HG03039 (cell line): ENCODE data around the gene SUPT16H.
A peak's percentile ranks its signal among the peaks of the same experiment; 100 is the strongest.

Experiments used
- ATAC-seq: cut with Tn5 transposase; IDR thresholded peaks from one replicate; pipeline ENCODE4 v1.9.1; 2021; ENCODE audit warnings: mild to moderate bottlenecking, moderate library complexity; ENCODE audit not compliant: unreplicated experiment

Gene SUPT16H

DNA sequence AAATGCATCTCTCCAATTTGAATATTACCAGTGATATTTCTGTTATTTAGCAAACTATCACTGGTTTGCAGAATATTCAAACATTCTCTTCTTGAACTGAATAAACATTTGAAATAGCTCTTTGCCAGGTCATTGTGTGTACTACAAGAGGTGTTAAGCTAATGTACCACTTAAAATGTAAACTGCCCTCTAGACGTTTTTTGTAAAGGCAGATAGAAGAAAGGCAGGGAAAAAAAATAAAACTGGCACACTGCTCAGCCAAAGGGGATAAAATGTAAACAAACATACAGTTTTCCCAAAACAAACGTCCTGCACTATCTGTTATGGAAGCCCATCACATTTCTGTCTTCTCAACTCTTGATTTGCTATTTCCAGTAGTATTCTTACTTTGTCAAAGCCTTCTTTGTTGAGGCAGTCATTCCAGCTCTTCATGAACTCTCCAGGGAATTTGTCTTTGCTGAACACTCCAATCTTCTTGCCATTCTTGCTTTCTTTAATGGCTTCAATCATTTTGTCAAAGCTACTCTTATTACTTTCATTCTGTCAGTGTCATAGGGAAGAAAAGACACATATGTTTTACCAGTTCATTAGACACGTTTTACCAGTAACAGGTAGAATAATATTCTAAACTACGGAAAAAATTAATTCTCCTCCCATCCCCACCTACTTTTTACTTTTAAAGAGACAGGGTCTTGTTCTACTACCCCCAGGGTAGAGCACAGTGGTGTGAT is 13.7 kb downstream of the SUPT16H start:
- ATAC-seq: no peak

DNA sequence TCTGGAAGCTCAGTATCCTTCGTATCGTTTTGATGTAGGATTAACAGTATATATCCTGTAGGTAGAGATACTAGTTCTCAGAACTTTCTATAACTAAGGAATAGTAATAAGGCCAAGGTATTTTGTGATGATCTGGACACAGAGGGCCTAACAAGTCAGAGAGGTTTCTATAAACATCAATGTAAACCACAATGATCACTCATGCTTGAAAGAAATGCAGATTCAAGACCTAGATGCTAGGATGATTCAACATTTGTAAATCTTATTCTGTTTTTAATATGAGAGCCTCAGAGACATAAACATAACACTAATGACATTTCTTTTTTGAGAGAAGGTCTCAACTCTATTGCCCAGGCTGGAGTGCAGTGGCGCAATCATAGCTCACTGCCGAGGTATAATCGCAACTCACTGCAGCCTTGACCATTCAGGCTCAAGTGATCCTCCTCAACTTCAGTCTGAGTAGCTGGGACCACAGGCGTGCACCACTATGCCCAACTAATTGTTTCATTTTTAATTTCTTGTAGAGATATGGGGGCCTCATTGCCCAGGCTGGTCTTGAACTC is 16.2 kb downstream of the SUPT16H start:
- ATAC-seq: no peak

DNA sequence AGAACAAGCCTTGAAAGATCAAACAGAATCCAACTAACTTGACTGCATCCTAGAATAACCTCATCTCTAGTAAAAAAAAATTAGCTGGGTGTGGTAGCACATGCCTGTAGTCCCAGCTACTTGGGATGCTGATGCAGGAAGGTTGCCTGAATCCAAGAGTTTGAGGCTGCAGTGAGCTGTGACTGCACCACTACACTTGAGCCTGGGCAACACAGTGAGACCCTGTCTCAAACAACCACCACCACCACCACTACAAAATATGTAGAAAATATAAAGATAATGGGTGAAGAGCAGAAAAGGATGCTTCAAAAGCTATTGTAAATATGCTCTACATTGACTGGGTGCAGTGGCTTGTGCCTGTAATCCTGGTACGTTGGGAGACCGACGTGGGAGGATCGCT is 27.3 kb downstream of the SUPT16H start:
- ATAC-seq: no peak

DNA sequence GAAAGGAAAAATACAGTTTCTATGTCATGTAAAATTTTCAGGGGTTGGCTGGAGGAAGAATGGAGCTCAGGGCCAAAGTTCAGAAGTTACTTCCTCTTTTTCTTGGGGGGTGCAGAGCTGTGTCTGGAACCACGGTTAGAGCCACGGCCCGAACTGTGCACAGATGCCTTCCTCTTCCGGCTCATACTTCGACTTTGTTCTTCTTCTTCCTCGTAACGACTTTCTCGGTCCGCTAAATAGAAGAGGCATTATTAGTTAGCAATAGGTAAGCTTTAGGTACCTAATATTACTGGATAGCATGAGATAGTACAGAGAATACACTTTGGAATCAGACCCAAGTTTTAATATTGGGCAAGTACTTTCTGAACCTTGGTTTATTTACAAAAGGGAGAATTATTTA is 31.2 kb downstream of the SUPT16H start:
- no peak for ATAC-seq

DNA sequence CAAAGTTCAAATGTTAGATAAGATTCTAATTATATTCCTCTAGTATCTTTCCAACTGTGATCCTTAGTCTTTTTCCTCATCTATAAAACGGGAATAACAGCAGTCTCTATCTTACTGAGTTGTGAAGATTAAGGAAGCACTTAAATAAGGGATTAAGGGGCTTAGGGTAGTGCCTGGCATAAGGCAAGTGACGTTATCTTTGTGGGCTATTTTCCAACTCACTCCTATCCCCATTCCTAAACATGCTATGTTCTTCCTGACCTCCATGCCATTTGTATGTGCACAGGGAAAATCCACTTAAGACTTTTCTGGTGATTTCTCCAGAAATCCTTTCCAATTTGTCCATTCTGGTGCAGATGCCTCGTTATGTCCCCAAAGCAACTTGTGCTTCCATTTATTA is 33.3 kb downstream of the SUPT16H start:
- ATAC-seq: no peak

DNA sequence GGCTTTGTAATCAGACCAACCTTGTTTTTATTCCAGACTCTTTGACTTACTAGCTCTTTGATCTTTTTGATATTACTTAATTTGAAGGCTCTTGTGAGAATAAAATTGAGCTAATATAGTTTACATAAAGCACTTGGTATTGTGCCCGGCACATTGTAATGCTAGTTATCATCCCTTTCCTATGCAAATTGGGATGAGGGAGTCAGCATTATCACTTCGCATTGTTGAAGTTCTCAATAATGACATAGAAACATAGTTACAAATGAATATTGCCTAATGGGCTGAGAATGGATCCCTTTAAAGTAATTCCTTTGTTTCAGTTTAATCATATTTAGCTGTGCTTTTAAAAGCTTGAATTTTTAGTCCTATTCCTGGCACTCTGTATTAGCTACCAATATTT is 36.6 kb downstream of the SUPT16H start:
- no peak for ATAC-seq

DNA sequence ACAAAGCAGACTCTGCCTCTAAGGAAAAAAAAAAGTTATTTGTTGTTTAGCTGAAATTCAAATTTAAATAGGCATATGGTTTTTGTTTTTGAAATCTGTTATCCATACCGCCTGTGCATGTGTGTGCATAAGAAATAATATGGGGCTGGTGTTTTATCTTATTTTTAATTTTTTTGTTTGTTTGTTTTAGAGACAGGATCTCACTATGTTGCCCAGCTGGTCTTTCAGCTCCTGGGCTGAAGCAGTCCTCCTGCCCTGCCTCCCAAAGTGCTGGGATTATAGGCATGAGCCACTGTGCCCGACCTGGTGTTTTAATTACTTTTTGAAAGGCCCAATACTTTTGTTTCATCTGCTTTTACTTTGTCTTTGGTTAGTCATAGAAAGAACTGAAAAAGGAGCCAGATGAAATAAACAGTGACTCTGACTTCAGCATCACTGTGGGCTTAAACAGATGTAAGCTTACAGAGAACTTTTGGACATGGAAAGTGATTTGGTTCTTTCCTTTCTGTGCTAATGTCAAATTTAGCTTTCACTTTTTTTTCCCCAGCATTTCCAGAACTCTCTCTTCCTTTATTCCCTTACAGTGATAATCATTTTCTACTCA is 37.2 kb downstream of the SUPT16H start:
- ATAC-seq: no peak

DNA sequence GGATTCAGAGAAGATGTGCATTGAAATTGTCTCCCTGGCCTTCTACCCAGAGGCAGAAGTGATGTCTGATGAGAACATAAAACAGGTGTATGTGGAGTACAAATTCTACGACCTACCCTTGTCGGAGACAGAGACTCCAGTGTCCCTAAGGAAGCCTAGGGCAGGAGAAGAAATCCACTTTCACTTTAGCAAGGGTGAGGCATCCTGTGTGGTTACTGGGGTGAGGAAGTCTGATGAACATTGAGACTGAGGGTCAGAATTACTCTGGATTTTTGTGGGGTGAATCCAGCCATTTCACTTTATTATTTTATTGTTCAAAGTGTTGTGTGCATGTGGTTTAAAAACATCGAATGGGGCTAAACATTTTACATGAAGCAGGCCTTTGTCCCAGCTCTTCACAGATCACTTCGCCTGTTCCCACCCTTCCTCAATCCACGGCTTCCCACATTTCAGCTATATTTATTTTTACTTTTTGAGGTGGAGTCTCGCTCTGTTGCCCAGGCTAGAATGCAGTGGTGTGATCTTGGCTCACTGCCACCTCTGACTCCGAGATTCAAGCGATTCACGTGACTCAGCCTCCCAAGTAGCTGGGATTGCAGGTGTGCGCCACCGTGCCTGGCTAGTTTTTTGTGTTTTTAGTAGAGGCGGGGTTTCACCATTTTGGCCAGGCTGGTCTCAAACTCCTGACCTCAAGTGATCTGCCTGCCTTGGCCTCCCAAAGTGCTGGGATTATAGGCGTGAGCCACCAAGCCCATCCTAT is 40.6 kb downstream of the SUPT16H start:
- no peak for ATAC-seq

DNA sequence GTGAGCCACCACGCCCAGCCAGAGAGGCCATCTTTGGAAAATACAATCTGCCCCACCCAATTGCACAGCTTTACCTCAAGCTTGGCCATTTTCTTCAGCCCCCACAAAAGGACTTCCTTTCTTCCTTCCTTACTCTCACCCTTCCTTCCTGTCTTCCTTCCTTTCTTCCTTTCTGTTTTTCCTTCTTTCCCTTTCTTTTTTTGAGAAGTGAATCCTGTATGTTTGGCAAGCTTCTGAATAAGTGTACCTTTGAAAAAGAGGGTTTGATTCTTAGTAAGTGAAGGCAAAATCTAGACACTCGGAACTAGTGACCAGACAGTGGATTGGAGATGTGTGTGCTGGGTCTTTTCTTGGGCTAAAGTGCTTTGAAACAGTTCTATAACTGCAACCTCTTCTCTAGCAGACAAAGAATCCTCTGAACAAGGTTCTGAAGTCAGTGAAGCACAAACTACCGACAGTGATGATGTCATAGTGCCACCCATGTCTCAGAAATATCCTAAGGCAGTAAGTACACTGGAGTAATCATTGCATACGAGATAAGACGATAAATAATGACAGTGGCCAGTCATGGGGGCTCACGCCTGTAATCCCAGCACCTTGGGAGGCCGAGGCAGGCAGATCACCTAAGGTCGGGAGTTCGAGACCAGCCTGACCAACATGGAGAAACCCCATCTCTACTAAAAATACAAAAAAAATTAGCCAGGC is 49.5 kb downstream of the SUPT16H start:
- no peak for ATAC-seq

DNA sequence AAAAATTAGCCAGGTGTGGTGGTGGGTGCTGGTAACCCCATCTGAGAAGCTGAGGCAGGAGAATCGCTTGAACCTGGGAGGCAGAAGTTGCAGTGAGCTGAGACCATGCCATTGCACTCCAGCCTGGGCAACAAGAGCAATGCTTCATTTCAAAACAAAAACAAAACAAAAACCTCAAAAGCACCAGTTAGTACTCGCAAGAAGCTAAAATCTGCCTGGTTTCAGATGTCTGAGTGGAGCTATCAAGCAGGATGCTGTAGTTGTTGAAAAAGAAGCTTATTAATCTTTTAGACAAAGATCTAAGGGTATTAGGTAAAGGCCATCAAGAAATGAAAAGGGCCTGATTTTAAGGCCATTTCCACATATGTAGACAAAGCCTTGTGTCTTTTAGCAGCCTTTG is 50.9 kb downstream of the SUPT16H start:
- ATAC-seq: no peak

DNA sequence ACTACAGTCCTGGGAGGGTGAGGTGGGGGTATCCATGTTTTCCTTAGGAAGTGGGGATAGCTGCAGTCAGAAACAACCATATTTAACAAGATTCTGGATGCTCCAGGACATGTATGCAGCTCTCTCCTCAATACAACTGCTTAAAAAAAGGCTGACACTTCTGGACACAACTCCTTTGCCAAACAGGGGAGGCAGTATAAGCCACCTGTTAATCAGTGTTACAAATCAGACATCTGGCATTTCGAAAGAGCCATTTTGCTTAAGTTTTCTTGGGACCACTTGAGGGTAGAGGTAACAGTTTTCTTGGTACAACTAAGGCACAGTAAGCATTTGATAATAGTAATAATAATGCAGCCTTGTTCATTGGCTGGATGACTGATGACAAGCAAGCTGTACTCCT is 56.8 kb downstream of the SUPT16H start:
- no peak for ATAC-seq

DNA sequence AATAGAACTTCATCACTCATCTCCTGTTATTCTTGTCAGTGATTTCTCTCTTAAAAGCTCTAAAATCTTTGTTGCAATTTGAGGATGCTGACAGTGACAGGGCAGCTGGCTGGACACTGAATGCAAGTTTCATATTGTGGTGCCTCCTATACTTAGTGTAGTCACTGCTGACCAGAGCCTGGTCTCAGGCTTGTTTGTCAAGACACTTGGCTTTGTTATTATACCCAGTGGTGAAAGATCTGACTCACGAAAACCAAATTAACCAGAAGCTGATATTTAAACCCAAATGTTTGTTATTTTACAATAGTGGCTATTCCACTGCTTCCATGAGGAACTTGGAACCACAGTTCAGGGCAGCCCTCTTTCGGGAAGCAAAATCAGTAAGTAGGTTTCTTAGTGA is 61.1 kb downstream of the SUPT16H start:
- no peak for ATAC-seq

DNA sequence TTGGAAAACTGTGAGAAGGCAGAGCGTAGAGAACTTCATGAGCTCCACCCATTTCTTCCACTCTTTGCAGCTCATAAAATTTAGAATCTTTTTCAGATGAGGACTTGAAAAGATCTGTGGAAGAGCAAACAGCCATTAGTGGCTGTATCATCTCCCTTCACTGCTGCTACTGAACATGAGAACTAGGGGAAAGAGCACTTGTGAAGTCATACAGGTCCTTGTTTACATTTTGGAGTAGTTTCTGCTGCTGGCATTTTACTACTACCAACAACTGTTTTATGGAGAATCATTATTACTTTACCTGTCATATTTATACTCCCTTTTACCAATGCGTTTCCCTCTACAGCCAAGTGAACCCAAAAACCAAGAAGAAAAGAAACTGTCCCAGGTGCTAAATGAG is 62.9 kb downstream of the SUPT16H start:
- ATAC-seq: no peak

DNA sequence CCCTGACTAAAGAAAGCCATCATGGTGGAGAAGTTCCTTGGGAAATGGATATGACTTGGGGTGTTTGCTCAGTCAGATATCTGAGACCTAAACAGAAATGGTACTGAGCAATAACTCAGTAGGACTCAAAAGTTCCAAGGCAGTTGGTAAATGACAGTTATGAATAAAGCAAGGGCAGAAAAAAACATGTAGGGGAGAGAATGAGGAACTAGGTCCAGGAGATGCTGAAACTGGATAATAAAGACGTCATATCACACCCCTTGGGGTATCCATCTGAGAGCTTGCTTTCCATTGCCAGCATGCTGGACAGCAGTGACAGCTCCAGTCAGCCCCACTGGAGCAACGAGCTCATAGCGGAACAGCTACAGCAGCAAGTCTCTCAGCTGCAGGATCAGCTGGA is 66.4 kb downstream of the SUPT16H start:
- ATAC-seq: no peak

DNA sequence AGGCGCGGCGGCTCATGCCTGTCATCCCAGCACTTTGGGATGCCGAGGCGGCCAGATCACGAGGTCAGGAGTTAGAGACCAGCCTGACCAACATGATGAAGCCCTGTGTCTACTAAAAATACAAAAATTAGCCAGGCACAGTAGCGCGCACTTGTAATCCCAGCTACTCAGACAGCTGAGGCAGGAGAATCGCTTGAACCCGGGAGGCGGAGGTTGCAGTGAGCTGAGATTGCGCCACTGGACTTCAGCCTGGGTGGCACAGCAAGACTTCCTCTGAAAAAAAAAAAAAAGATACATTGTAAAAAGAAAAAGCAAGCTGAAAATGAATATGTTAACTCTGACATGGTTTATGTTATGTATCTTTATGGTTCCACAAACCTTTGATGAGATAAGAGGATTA is 70.3 kb downstream of the SUPT16H start:
- ATAC-seq: no peak

DNA sequence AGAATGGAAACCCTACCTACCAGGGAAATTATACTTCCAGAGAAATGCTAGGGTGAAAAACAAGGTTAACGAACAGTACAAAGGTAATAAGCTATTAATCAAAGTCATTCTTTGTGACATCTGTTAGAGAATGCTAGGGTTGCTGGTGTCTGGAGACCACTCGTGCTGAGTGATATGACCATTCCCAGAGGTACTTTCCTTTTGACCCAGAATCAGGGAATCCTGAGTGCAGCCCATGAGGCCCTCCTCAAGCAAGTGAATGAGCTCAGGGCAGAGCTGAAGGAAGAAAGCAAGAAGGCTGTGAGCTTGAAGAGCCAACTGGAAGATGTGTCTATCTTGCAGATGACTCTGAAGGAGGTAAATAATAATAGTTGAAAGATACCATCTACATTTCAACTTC is 72.2 kb downstream of the SUPT16H start:
- no peak for ATAC-seq

DNA sequence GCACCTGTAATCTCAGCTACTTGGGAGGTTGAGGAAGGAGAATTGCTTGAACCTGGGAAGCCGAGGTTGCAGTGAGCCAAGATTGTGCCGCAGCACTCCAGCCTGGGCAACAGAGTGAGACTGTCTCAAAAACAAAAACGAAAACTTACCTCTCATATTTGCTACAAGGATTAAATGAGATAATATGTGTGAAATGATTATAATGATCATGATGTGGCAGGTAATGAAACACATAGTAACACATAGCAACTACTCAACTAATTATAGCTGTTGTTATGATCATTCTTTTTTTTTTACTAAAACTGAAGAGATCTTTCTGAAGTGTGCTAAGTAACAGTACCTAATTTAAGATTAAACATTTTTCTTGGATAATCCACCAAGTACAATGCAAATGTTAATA is 73.9 kb downstream of the SUPT16H start:
- no peak for ATAC-seq

DNA sequence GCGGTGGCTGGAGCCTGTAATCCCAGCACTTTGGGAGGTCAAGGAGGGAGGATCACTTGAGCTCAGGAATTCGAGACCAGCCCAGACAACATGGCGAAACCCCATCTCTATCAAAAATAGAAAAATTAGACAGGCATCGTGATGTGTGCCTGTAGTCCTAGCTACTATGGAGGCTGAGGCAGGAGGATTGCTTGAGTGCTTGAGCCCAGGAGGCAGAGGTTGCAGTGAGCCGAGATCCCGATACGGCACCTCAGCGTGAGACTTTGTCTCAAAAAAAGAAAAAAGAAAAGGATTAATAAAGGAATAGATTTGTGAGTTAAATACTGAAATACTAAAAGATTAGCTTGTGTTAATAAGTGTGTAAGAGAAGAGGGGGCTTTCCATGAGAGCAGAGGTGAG is 74.6 kb downstream of the SUPT16H start:
- ATAC-seq: no peak

DNA sequence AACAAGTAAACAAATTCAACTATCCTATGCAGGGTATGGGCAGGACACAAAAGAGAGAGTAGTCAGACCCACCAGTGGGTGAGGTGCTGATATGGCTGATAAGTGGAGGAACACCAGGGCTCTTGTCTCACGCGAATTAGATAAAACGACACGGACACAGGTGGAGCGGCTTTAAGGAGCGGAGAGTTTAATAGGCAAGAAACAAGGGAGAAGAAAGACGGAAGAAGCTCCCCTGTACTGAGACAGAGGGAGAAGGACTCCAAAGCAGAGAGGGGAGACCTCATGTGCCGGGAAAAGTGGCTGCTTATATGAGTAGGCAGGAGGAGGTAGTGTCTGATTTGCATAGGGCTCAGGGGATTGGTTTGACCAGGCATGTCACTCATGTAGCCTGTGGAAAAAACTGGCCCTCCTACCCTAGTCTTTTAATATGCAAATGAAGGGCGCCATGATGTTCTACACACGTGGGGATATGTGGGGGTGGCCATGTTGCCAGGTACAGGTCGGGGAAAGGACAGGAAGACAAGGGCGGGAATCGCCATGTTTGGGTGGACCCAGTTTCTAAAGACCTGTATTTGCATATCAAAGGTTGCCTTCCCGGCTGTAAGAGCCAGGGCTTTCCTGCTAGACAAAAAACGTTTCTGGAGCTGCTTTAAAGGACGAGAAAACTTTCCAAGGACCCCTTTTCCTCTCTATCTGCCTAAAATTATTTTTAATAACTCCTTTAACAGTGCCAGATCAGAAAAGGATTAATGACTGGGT is 75.2 kb downstream of the SUPT16H start:
- ATAC-seq: peak; percentile 78

DNA sequence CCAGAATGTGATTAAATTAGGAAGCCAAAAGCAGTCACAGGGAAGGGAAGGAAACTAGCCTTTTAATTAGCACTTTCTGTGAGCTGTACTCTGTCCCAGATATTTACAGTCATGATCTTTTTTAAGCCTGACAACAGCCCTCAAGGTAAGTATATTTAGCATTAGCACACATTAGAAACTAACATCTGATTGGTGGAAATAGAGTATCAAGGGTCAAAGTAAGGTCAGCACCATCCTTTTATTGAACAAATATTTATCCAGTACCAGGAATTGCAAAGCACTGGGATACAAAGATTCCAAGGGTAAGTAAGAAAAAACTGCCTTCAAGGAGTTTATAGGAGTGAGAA is 75.7 kb downstream of the SUPT16H start:
- ATAC-seq: peak; percentile 8

DNA sequence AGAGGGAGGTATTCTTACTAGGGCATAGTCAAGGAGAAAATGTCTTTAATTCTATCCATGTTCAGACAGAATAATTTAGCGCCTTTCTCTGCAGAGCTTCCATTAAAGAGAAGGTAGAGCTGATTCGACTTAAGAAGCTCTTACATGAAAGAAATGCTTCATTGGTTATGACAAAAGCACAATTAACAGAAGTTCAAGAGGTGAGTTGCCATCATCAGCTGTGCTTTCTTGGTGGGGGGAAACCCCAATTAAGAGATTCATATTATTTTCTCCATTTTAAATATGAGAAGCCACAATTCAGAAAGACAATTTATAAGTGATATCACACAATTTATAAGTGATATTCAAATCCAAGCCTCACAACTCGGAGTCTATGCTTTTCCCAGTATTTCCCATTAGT is 76.2 kb downstream of the SUPT16H start:
- ATAC-seq: no peak
